Kasumi-1 (cell line): ENCODE results near the gene EEFSEC.

ENCODE experiments used
- DNase-seq, 2 experiments: peaks; one replicate each; lab custom pipeline; 2025; lab: John Stamatoyannopoulos, UW

The EEFSEC gene

GRCh38 chr3:128185630-128186447, 32.6 kb downstream of the EEFSEC start:
- no peak for DNase-seq

- no peak for DNase-seq
Measured at GRCh38 chr3:128187495-128187894, 34.2 kb downstream of the EEFSEC start.

GRCh38 chr3:128188326-128188725, 35.0 kb downstream of the EEFSEC start:
- no peak for DNase-seq

GRCh38 chr3:128188956-128189355, 35.7 kb downstream of the EEFSEC start:
- DNase-seq: no peak

GRCh38 chr3:128190501-128190900, 37.2 kb downstream of the EEFSEC start:
- no peak for DNase-seq

GRCh38 chr3:128192131-128192530, 38.9 kb downstream of the EEFSEC start:
- DNase-seq: no peak

- no peak for DNase-seq
Measured at GRCh38 chr3:128193168-128193567, 39.9 kb downstream of the EEFSEC start.

- no peak for DNase-seq
Measured at GRCh38 chr3:128194843-128195242, 41.6 kb downstream of the EEFSEC start.

- DNase-seq: no peak
Measured at GRCh38 chr3:128195369-128195768, 42.1 kb downstream of the EEFSEC start.

- DNase-seq: no peak
Measured at GRCh38 chr3:128195802-128196201, 42.5 kb downstream of the EEFSEC start.

- no peak for DNase-seq
Measured at GRCh38 chr3:128196647-128197046, 43.4 kb downstream of the EEFSEC start.

GRCh38 chr3:128197855-128198254, 44.6 kb downstream of the EEFSEC start:
- DNase-seq: no peak

- no peak for DNase-seq
Measured at GRCh38 chr3:128198313-128198712, 45.0 kb downstream of the EEFSEC start.

- no peak for DNase-seq
Measured at GRCh38 chr3:128199110-128199509, 45.8 kb downstream of the EEFSEC start.

GRCh38 chr3:128201158-128201755, 48.0 kb downstream of the EEFSEC start:
- DNase-seq: no peak

- DNase-seq: no peak
Measured at GRCh38 chr3:128203169-128203568, 49.9 kb downstream of the EEFSEC start.

- no peak for DNase-seq
Measured at GRCh38 chr3:128205558-128206145, 52.4 kb downstream of the EEFSEC start.

GRCh38 chr3:128207951-128208350, 54.7 kb downstream of the EEFSEC start:
- DNase-seq: no peak

GRCh38 chr3:128210711-128211110, 57.4 kb downstream of the EEFSEC start:
- no peak for DNase-seq

GRCh38 chr3:128214056-128214455, 60.8 kb downstream of the EEFSEC start:
- DNase-seq: no peak

GRCh38 chr3:128215290-128215689, 62.0 kb downstream of the EEFSEC start:
- DNase-seq: no peak

- no peak for DNase-seq
Measured at GRCh38 chr3:128215800-128216495, 62.7 kb downstream of the EEFSEC start.
